Measurements from ENCODE around the gene STEAP1.

STEAP1 gene

DNA sequence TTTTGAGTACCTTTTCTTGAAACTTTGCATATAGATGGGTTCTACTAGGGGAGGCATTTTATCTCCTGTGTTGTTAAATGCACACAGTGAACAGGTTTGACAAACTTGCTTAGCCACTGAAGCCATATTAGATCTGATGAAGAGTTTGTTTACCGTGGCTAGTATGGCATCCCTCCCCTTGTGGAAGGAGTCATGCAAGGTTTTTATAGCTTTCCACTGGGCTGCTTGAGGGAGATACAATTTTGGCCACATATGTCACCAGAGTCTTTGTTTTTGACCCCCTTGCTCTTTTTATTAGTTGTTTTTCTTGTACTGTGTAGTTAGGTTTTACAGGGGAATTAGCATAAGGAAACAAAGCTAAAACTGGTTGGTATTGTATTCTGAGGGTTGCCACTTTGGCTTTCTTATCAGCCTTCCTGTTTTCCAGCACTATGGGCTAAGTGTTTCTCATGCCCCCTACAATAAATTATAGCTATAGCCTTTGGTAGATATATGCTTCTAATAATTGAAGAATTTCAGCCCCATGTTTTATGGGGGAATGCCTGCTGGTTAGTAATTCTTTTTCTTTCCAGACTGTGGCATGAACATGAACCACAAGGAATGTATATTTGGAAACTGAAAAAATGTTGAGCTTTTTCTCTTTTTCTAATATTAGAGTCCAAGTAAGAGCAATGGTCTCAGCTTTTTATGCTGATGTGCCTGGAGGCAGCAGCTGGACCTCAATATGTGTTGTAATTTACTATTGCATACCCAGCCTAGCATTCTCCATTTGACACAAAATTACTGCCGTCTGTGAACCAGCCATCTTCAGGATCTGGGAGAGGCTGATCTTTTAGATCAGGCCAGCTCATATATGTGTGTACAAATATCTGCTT lies 38.8 kb downstream of the STEAP1 start:
- Histone ChIP-seq H3K9me3 (no peaks in the 10 kb centered on the region), H3K4me1 (ENCODE audit: control insufficient read depth in 1 of 2, insufficient read depth in 1 of 2, low read depth in 1 of 2, low read length in 1 of 2) (no peaks in the 10 kb centered on the region), H3K27me3 (no peaks in the 10 kb centered on the region), H3K27ac (no peak overlapping the region), H3K4me3 (ENCODE audit: low read depth in 1 of 2, low read length in 1 of 2) (no peak overlapping the region), H3K36me3 (no peaks in the 10 kb centered on the region)
- no peak for TF ChIP-seq CTCF (IDR thresholded peaks at IDR 0.05)

GRCh38 chr7:90194911-90195809 lies 40.9 kb downstream of the STEAP1 start:
- H3K4me3 ChIP-seq (ENCODE audit: low read depth in 1 of 2, low read length in 1 of 2), result no peak overlapping the region
- no peak for TF ChIP-seq CTCF (IDR thresholded peaks at IDR 0.05)
- H3K27me3 ChIP-seq, result no peaks in the 10 kb centered on the region
- H3K27ac ChIP-seq, result no peak overlapping the region
- H3K9me3 ChIP-seq, result no peaks in the 10 kb centered on the region
- H3K4me1 ChIP-seq (ENCODE audit: control insufficient read depth in 1 of 2, insufficient read depth in 1 of 2, low read depth in 1 of 2, low read length in 1 of 2), result no peaks in the 10 kb centered on the region
- no peaks in the 10 kb centered on the region for H3K36me3 ChIP-seq

- no peak overlapping the region for H3K27ac ChIP-seq
- H3K4me1 ChIP-seq (ENCODE audit: control insufficient read depth in 1 of 2, insufficient read depth in 1 of 2, low read depth in 1 of 2, low read length in 1 of 2), result no peaks in the 10 kb centered on the region
- H3K27me3 ChIP-seq, result no peaks in the 10 kb centered on the region
- H3K9me3 ChIP-seq, result no peaks in the 10 kb centered on the region
- no peak overlapping the region for H3K4me3 ChIP-seq (ENCODE audit: low read depth in 1 of 2, low read length in 1 of 2)
- TF ChIP-seq CTCF (IDR thresholded peaks at IDR 0.05), result no peak
- H3K36me3 ChIP-seq, result no peaks in the 10 kb centered on the region
Observed at GRCh38 chr7:90201500-90202195, 47.4 kb downstream of the STEAP1 start.

DNA sequence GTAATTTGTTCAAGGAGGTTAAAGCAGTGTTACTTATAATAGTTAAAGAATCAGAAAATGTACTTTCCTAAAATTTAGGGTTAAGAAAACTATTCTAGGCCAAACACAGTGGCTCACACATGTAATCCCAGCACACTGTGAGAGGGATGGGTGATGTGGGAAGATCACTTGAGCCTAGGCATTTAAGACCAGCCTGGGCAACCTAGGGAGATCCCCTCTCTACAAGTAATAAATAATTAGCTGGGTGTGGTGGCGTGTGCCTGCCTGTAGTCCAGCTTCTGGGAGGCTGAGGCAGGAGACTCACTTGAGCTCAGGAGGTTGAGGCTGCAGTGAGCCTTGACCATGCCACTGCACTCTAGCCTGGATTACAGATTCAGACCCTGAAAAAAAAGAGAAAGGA lies 53.7 kb downstream of the STEAP1 start:
- Histone ChIP-seq H3K27me3 (peaks cover 46% of the 10 kb centered on the region), H3K4me1 (ENCODE audit: control insufficient read depth in 1 of 2, insufficient read depth in 1 of 2, low read depth in 1 of 2, low read length in 1 of 2) (peaks cover 0 to 8% of the 10 kb centered on the region in 2 experiments), H3K4me3 (ENCODE audit: low read depth in 1 of 2, low read length in 1 of 2) (no peak overlapping the region), H3K36me3 (no peaks in the 10 kb centered on the region), H3K27ac (no peak overlapping the region), H3K9me3 (no peaks in the 10 kb centered on the region)
- no peak for TF ChIP-seq CTCF (IDR thresholded peaks at IDR 0.05)

DNA sequence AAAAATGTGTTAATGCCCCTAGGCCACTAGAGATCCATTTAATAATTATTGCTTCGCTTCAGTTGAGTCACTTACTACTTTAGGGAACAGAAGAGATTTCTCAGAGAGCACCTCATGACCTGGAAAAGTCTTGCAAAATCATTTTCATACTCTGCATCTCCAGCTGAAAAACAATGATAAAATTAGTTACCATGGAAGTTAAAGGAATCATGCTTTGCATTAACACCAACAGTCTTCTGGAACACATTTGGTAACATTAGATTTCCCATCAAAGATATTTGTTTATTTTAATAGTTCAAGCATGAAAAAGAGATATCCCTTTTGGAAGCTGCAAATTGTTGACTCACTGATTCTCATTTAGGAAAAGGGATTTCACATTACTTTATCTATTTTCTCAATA lies 55.5 kb downstream of the STEAP1 start:
- no peaks in the 10 kb centered on the region for H3K36me3 ChIP-seq
- no peak overlapping the region for H3K27ac ChIP-seq
- TF ChIP-seq CTCF (IDR thresholded peaks at IDR 0.05), result no peak
- H3K9me3 ChIP-seq, result no peaks in the 10 kb centered on the region
- no peak overlapping the region for H3K4me3 ChIP-seq (ENCODE audit: low read depth in 1 of 2, low read length in 1 of 2)
- peaks cover 65% of the 10 kb centered on the region for H3K27me3 ChIP-seq
- peaks cover 0 to 8% of the 10 kb centered on the region in 2 experiments for H3K4me1 ChIP-seq (ENCODE audit: control insufficient read depth in 1 of 2, insufficient read depth in 1 of 2, low read depth in 1 of 2, low read length in 1 of 2)

Measured in neutrophil (primary cell).